Measurements from ENCODE around the gene KIDINS220. TPM values are rescaled to one million over a fixed set of nuclear protein-coding genes. Genes with fewer than 3 reads are reported as not detected.

The KIDINS220 gene
- total and polyA plus RNA-seq, 5 donors, result 17.3 to 39.6 (median 37.4) TPM

- Histone ChIP-seq H3K27me3 (ENCODE audit: control insufficient read depth, insufficient read depth) (no peaks in the 10 kb centered on the region), H3K4me3 (ENCODE audit: low read length) (no peak overlapping the region), H3K4me1 (ENCODE audit: control insufficient read depth, insufficient read depth, low read length) (no peaks in the 10 kb centered on the region), H3K27ac (ENCODE audit: low read length) (no peak overlapping the region), H3K9me3 (ENCODE audit: control insufficient read depth, low read length) (no peaks in the 10 kb centered on the region)
- ATAC-seq (peak in 1 of 2 donors; percentile 29), DNase-seq (peak in 2 of 3 donors; percentile 18 to 59)
- intact Hi-C loops (cut with DNase I), result no loop called here
- 59% methylated on average over 10 of the region's 10 CpGs for WGBS
Measured at GRCh38 chr2:8851811-8852560, 14.6 kb upstream of the KIDINS220 start.

- no peak for ATAC-seq
- no peaks in the 10 kb centered on the region for H3K9me3 ChIP-seq (ENCODE audit: control insufficient read depth, low read length)
- H3K4me1 ChIP-seq (ENCODE audit: control insufficient read depth, insufficient read depth, low read length), result no peaks in the 10 kb centered on the region
- H3K27ac ChIP-seq (ENCODE audit: low read length), result no peak overlapping the region
- H3K4me3 ChIP-seq (ENCODE audit: low read length), result no peak overlapping the region
- 86% methylated on average over 8 of the region's 8 CpGs for WGBS
- no peaks in the 10 kb centered on the region for H3K27me3 ChIP-seq (ENCODE audit: control insufficient read depth, insufficient read depth)
- no peak for DNase-seq
- intact Hi-C loops (cut with DNase I), result no loop called here
Measured at GRCh38 chr2:8850845-8851487, 13.6 kb upstream of the KIDINS220 start.

GRCh38 chr2:8849327-8849726, 11.9 kb upstream of the KIDINS220 start:
- WGBS, result 77% methylated on average over 4 of the region's 4 CpGs
- no peak overlapping the region for H3K4me3 ChIP-seq (ENCODE audit: low read length)
- DNase-seq (no peak), ATAC-seq (no peak)
- no peaks in the 10 kb centered on the region for H3K27me3 ChIP-seq (ENCODE audit: control insufficient read depth, insufficient read depth)
- H3K4me1 ChIP-seq (ENCODE audit: control insufficient read depth, insufficient read depth, low read length), result no peaks in the 10 kb centered on the region
- no peaks in the 10 kb centered on the region for H3K9me3 ChIP-seq (ENCODE audit: control insufficient read depth, low read length)
- intact Hi-C loops (cut with DNase I), result no loop called here
- no peak overlapping the region for H3K27ac ChIP-seq (ENCODE audit: low read length)

- Histone ChIP-seq H3K27me3 (ENCODE audit: control insufficient read depth, insufficient read depth) (no peaks in the 10 kb centered on the region), H3K4me3 (ENCODE audit: low read length) (no peak overlapping the region), H3K4me1 (ENCODE audit: control insufficient read depth, insufficient read depth, low read length) (no peaks in the 10 kb centered on the region), H3K9me3 (ENCODE audit: control insufficient read depth, low read length) (no peaks in the 10 kb centered on the region), H3K27ac (ENCODE audit: low read length) (no peak overlapping the region)
- ATAC-seq, result no peak
- DNase-seq, result no peak
- 79% methylated on average over 7 of the region's 7 CpGs for WGBS
- intact Hi-C loops (cut with DNase I), result no loop called here
Measured at GRCh38 chr2:8848328-8849100, 11.1 kb upstream of the KIDINS220 start.

- intact Hi-C loops (cut with DNase I), result no loop called here
- DNase-seq, result no peak
- 92% methylated on average over 6 of the region's 6 CpGs for WGBS
Measured at GRCh38 chr2:8847400-8847799, 10.0 kb upstream of the KIDINS220 start.

GRCh38 chr2:8841932-8842331, 4.5 kb upstream of the KIDINS220 start:
- Histone ChIP-seq H3K9me3 (ENCODE audit: control insufficient read depth, low read length) (no peaks in the 10 kb centered on the region), H3K27me3 (ENCODE audit: control insufficient read depth, insufficient read depth) (no peaks in the 10 kb centered on the region), H3K4me1 (ENCODE audit: control insufficient read depth, insufficient read depth, low read length) (peaks cover 3% of the 10 kb centered on the region), H3K27ac (ENCODE audit: low read length) (no peak overlapping the region), H3K4me3 (ENCODE audit: low read length) (no peak overlapping the region)
- no peak for DNase-seq
- ATAC-seq, result no peak
- intact Hi-C loops (cut with DNase I), result no loop called here
- 83% methylated on average over 4 of the region's 4 CpGs for WGBS

More at GRCh38 chr2:8847400-8847799, 10.0 kb upstream of the KIDINS220 start:
- Histone ChIP-seq H3K4me3 (ENCODE audit: low read length) (no peak overlapping the region), H3K4me1 (ENCODE audit: control insufficient read depth, insufficient read depth, low read length) (no peaks in the 10 kb centered on the region), H3K27me3 (ENCODE audit: control insufficient read depth, insufficient read depth) (no peaks in the 10 kb centered on the region), H3K9me3 (ENCODE audit: control insufficient read depth, low read length) (no peaks in the 10 kb centered on the region), H3K27ac (ENCODE audit: low read length) (no peak overlapping the region)
- no peak for ATAC-seq

- DNase-seq, result no peak
- 66% methylated on average over 12 of the region's 12 CpGs for WGBS
- H3K27ac ChIP-seq (ENCODE audit: low read length), result no peak overlapping the region
- intact Hi-C loops (cut with DNase I), result no loop called here
- no peaks in the 10 kb centered on the region for H3K27me3 ChIP-seq (ENCODE audit: control insufficient read depth, insufficient read depth)
- H3K9me3 ChIP-seq (ENCODE audit: control insufficient read depth, low read length), result no peaks in the 10 kb centered on the region
- ATAC-seq, result no peak
- H3K4me1 ChIP-seq (ENCODE audit: control insufficient read depth, insufficient read depth, low read length), result peaks cover 3% of the 10 kb centered on the region
- no peak overlapping the region for H3K4me3 ChIP-seq (ENCODE audit: low read length)
Measured at GRCh38 chr2:8840475-8841091, 3.2 kb upstream of the KIDINS220 start.

GRCh38 chr2:8839189-8839965, 2.0 kb upstream of the KIDINS220 start:
- no peak for DNase-seq
- no peaks in the 10 kb centered on the region for H3K9me3 ChIP-seq (ENCODE audit: control insufficient read depth, low read length)
- peaks cover 3% of the 10 kb centered on the region for H3K4me1 ChIP-seq (ENCODE audit: control insufficient read depth, insufficient read depth, low read length)
- no peak for ATAC-seq
- no peak overlapping the region for H3K27ac ChIP-seq (ENCODE audit: low read length)
- H3K4me3 ChIP-seq (ENCODE audit: low read length), result no peak overlapping the region
- intact Hi-C loops (cut with DNase I), result no loop called here
- no peaks in the 10 kb centered on the region for H3K27me3 ChIP-seq (ENCODE audit: control insufficient read depth, insufficient read depth)
- 72% methylated on average over 5 of the region's 5 CpGs for WGBS

GRCh38 chr2:8837795-8838140, 355 bp upstream of the KIDINS220 start:
- Histone ChIP-seq H3K4me1 (ENCODE audit: control insufficient read depth, insufficient read depth, low read length) (peaks cover 7% of the 10 kb centered on the region), H3K4me3 (ENCODE audit: low read length) (peak overlapping the region; percentile 76), H3K9me3 (ENCODE audit: control insufficient read depth, low read length) (no peaks in the 10 kb centered on the region), H3K27ac (ENCODE audit: low read length) (peak overlapping the region; percentile 50), H3K27me3 (ENCODE audit: control insufficient read depth, insufficient read depth) (no peaks in the 10 kb centered on the region)
- intact Hi-C loops (cut with DNase I), result no loop called here
- ATAC-seq (peak; percentile 14 to 36), DNase-seq (no peak)
- WGBS, result 71% methylated on average over 11 of the region's 11 CpGs

- ATAC-seq (no peak), DNase-seq (no peak)
- intact Hi-C loops (cut with DNase I), result no loop called here
- Histone ChIP-seq H3K27ac (ENCODE audit: low read length) (no peak overlapping the region), H3K4me3 (ENCODE audit: low read length) (no peak overlapping the region), H3K4me1 (ENCODE audit: control insufficient read depth, insufficient read depth, low read length) (peaks cover 13% of the 10 kb centered on the region), H3K9me3 (ENCODE audit: control insufficient read depth, low read length) (no peaks in the 10 kb centered on the region), H3K27me3 (ENCODE audit: control insufficient read depth, insufficient read depth) (no peaks in the 10 kb centered on the region)
Measured at GRCh38 chr2:8835279-8835678, 2.1 kb downstream of the KIDINS220 start.

All from right cardiac atrium (tissue), 5 donors.